ENCODE data around the gene PSMD6.

The PSMD6 gene

DNA sequence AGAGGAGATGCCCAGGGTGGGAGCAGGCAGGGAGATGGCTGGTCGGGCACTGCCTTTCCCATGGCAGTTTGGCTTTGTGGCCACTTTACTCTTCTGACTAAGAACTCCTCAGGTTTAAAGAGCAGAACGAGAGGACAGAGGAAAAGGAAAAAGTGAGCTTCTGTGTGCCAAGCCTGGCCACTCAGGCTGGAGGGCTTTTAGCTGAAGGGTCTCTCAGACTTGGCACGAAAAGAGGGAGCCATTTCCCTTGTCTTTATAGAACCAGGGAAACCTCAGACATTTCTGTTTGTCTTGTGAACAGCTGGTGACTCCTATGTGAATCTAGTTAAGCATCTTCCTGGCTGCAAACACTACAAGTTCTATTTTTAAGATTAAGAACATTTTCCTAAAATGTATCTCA lies 23.3 kb upstream of the PSMD6 start:
- DNase-seq (ENCODE audit: low read depth), result no peak

- DNase-seq (ENCODE audit: low read depth), result peak; percentile 13
These were observed 19.7 kb upstream of the PSMD6 start for GRCh38 chr3:64042952-64043351.

DNA sequence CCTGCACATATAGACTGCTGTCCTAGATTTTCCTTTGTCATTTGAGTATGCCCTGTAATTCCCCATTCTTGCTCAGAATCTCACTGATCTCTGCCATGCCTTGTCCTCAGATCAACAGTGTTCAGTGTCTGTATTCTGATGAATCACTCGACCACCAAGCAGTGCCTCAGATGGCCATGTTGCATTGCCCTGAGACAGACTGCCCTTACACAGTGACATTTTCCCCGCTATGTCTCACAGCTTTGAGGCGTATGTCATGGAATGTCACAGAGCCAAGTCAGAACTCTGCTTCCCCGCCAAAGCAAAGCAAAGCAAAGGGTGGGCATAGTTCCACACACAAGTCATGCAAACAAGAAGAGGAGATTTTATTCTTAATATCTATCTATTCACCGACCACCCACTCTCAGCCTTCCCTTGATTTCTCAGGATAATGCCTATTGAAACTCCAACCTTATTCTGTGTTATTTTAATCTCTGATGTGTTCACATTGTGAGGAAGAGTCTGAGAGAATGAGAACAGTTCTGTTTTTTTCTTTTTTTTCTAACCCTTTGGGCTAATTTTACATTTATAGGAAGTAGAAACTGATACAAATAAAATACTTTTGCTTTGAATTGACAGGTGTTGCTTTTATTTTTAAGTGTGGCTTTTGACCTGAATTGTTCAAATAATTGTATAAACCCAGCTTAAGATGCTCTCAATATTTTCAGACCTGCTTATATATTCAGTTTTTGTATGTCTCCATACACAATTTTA lies 16.9 kb upstream of the PSMD6 start:
- peak; percentile 25 for DNase-seq (ENCODE audit: low read depth)

GRCh38 chr3:64039332-64039731 lies 16.0 kb upstream of the PSMD6 start:
- no peak for DNase-seq (ENCODE audit: low read depth)

- DNase-seq (ENCODE audit: low read depth), result no peak
These were observed 15.0 kb upstream of the PSMD6 start for GRCh38 chr3:64038253-64038767.

GRCh38 chr3:64037084-64037483 lies 13.8 kb upstream of the PSMD6 start:
- DNase-seq (ENCODE audit: low read depth), result no peak

GRCh38 chr3:64033069-64033468 lies 9.8 kb upstream of the PSMD6 start:
- DNase-seq (ENCODE audit: low read depth), result peak; percentile 28

GRCh38 chr3:64031540-64032508 lies 8.5 kb upstream of the PSMD6 start:
- DNase-seq (ENCODE audit: low read depth), result peak; percentile 63

- DNase-seq (ENCODE audit: low read depth), result peak; percentile 65
These were observed 7.4 kb upstream of the PSMD6 start for GRCh38 chr3:64030741-64031140.

DNA sequence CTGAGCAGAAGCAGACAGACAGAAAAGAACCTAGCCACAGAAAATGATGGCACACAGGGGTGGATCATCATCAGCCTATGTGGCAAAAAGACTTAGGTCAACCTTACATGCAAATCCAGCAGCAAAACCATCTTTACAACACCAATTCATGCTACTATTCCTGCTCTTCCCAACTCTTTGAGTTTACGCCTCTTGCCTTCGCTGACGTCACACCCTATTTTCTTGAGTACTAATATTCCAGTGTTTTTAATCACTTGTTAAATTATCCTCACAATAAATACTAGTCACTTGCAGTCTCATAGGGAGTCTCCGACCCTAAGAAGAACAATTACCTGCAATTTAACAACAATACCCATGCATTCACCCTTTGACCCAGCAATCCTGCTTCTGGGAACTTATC lies 6.0 kb upstream of the PSMD6 start:
- DNase-seq (ENCODE audit: low read depth), result no peak

DNA sequence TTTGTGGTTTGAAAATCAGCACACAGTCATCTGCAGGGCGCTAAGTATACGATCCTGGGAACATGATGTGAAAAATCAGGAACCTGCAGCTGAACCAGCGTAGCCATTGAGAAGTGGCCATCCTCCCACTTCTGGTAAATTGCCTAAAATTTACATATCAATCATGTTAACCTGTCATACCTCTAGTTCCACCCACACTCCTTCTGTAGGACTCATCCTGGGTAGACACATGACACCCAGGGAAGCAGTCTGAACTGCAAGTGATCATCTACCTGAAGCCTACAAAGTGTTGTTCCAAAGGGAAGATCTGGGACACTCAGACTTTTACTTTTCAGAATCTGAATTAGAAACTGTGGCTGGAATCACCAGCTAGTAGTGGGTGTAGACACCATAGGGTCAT lies 5.5 kb upstream of the PSMD6 start:
- no peak for DNase-seq (ENCODE audit: low read depth)

DNA sequence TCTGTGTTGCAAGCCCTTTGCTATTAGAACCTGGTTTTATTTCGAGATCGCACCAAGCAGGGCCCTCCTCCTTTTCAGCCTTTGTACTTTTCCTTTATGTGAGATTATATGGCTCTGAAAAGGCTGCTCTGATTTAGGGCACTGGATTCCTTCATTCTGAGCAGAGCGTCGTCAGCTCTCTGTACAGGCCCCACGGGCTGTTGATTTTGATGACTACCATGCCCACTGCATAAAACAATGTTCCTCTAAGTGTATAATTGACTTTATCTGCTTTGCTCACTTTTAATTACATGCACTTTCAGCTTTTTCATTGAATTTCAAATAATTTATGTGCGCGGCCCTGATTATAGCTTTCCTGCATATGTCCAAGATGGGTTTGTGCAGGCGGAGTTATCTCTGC lies 4.4 kb upstream of the PSMD6 start:
- DNase-seq (ENCODE audit: low read depth), result no peak

- DNase-seq (ENCODE audit: low read depth), result no peak
These were observed 3.1 kb upstream of the PSMD6 start for GRCh38 chr3:64026346-64026745.

DNA sequence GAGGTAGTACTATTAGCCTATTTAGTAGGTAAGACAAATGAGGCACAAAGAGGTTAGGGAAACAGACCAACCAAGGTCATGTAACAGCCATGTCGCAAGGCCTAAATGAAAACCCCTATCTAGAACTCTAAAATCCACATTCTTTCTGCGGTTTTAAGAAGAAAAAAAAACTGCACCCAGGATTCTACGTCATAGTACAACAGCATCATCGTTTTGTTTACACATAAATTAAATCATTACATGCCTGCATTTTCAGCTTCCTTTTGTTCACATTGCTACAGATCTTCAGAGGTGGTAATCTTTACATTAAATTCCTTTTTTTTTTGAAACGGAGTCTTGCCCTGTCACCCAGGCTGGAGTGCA lies 548 bp upstream of the PSMD6 start:
- no peak for DNase-seq (ENCODE audit: low read depth)

- peak; percentile 37 for DNase-seq (ENCODE audit: low read depth)
These were observed 675 bp downstream of the PSMD6 start for GRCh38 chr3:64022451-64023186.

- DNase-seq (ENCODE audit: low read depth), result no peak
These were observed 1.4 kb downstream of the PSMD6 start for GRCh38 chr3:64021922-64022321.

DNA sequence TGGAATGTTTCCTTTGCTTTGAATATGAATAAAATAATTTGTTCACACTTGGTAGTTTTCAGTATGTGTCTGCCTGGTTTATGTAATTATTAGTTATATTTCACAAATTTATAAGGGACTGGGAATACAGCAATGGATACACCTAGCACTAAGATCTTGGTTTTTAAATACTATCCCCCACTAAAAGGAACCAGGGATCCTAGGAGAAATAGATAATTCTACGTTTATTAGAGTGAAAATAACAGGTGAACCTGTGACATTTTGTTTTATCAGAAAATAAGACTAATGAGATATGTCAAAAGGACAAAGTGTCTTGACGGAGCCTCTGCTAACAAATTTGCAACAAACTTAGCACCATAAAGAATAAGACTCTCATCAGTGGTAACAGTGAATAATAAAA lies 3.4 kb downstream of the PSMD6 start:
- DNase-seq (ENCODE audit: low read depth), result no peak

GRCh38 chr3:64019271-64019670 lies 4.0 kb downstream of the PSMD6 start:
- DNase-seq (ENCODE audit: low read depth), result no peak

GRCh38 chr3:64016941-64017620 lies 6.2 kb downstream of the PSMD6 start:
- DNase-seq (ENCODE audit: low read depth), result peak; percentile 20

GRCh38 chr3:64011685-64012084 lies 11.6 kb downstream of the PSMD6 start:
- peak; percentile 56 for DNase-seq (ENCODE audit: low read depth)

DNA sequence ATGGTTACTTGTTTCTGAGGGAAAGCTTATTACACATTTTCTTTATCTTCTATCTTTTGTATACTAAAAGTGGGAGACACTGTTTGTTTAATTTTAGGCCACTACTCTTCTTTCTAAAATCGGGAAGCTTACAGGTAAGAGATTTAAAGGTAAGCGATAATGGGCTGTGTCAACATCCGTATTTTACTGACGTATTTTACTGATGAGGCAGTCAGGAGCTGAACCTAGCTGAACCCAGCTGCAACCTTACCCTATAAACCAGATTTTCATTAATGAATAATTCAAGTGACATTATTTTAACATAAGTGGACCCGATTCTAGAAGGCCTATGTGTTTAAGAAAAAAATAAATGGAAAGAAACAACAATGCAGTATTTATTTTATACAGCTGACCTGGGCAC lies 13.1 kb downstream of the PSMD6 start:
- DNase-seq (ENCODE audit: low read depth), result no peak

- DNase-seq (ENCODE audit: low read depth), result no peak
These were observed 13.8 kb downstream of the PSMD6 start for GRCh38 chr3:64009528-64009927.

Measured in EH (cell line).